NB4 (cell line): Measurements from ENCODE around the gene RAP1GAP.

Experiments
- CTCF ChIP-seq: IDR thresholded peaks from one replicate; pipeline ENCODE4 v1.5.1; 2012; ENCODE audit warnings: low read depth, low read length
- POLR2A ChIP-seq: IDR thresholded peaks from 2 replicates; pipeline ENCODE4 v1.6.1; 2011; ENCODE audit warnings: mild to moderate bottlenecking; ENCODE audit not compliant: insufficient read length; ENCODE audit errors: extremely low read depth
- TF ChIP-seq, protein P1 (sequence below): IDR thresholded peaks from 2 replicates; pipeline ENCODE4 v1.6.1; 2011; ENCODE audit warnings: low read depth, low read length

DNA sequence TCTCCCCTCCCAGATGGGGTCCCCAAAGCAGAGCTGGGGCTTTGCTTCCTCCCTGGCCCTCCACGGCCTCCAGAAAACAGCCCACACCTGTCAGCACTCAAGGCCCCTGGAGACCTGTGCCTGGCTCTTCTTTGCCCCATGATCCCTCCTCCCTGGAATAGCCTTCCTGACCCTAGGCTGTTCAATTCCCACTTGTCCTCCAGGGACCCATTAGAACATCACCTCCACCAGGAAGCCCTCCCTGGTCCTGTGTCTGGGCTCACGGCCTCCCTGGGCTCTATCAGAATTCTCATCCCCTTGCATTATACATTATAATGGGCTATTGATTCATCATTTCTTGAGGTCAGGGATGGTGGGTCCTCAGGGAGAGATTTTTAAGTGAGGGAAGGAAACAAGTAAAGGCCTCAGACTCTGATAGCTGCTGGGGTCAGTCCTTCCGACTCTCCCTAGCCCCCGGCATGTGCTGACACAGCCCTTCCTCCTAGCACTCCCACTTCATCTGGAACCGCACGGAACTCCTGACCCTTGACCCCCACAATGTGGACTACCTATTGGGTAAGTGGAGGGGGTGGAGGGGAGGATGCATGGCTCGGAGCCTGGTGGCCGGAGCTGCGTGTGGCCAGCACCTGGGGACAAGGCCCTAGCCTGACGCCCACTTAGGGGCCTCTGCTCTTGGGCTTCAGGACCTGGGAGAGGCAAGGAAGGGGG, 99.2 kb downstream of the RAP1GAP start:
- TF ChIP-seq CTCF (no peak), POLR2A (no peak)
- TF ChIP-seq, protein P1, sequence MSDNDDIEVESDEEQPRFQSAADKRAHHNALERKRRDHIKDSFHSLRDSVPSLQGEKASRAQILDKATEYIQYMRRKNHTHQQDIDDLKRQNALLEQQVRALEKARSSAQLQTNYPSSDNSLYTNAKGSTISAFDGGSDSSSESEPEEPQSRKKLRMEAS = no peak
